NCI-H345 treated with DMSO at 0.1 percent for 48 hours (cell line): ENCODE data around the gene FNBP1L.
A peak's percentile ranks its signal among the peaks of the same experiment; 100 is the strongest.
"Not testable (repeated sequence)": the region's sequence is repeated elsewhere in the genome, so short reads cannot be mapped to it uniquely, and the experiment has no call there.

Experiments
- DNase-seq: peaks from one replicate; lab custom pipeline; 2025; ENCODE audit not compliant: unreplicated experiment; lab: John Stamatoyannopoulos, UW

Gene FNBP1L

DNA sequence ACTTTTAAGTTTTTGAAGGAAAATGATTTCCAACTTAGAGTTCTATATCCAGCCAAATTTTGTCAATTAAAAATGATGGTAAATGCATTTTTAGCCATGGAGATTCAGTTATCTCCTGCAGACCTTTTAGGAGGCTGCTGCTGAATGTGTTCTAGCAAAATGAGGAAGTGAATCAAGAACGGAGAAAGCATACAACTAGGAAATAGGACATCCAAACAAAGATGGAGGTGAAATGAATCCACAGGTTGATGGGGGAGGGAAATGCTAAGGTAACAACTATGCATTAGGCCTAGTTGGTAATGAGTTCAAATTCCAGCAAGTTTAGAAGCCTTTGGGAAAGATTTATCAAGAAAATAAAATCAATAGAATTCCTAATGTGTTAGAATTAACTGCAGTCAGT lies 80.5 kb downstream of the FNBP1L start:
- no peak for DNase-seq

DNA sequence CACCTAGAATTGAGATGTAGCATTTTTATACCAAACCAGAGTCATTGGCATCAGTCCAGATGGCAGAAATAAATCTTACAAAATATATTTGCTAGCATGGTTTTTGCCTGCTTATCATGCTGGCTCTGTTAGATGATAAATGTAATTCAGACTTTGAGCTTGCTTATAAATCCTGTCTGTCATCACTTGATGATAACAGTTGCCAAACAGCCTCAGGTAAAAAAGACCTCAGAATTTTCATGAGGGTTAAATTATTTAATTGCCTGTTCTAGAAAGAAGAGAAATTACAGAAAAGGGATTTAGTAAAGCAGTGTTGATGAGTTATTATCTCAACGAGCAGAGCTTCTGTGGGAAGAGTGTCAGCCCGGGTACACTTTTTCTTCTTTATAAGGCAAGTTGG lies 83.3 kb downstream of the FNBP1L start:
- DNase-seq: no peak

- no peak for DNase-seq
Measured at GRCh38 chr1:93532780-93533378, 85.0 kb downstream of the FNBP1L start.

DNA sequence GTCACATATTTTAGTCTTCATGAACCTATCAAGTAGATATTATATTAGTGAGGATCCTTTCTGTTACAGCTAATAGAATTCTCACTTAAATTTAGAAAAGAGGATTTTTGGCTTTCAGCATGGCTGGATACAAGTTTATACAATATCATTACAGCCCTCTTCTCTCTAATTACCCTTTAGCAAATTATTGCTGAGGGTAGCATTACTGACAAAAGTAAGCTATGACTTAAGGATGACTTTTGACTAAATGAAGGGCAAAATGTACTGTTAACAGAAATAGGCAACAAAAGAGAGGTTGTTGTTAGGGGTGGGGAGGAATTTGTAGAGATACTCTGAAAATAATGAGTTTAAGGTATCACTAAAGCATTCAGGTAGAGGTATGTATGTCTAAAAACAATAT lies 85.8 kb downstream of the FNBP1L start:
- no peak for DNase-seq

GRCh38 chr1:93537396-93537795 lies 89.5 kb downstream of the FNBP1L start:
- no peak for DNase-seq

DNA sequence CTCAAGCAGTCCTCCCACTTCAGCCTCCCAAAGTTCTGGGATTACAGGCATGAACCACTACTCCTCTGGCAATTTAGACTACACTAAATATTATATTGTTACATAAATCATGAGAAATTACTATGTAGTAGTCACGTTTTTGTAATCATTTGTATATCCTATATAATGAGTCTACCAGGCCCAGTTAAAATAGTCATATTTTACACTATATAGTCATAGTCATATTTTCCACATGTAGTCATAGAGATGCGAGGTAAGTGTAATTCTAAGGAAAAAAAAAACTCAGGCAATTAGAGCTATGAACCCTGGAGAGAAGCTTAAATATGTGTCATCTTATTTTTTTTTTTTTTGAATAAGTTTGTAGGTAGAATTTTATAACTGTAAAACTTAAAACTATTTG lies 90.0 kb downstream of the FNBP1L start:
- DNase-seq: no peak

GRCh38 chr1:93541045-93541444 lies 93.1 kb downstream of the FNBP1L start:
- no peak for DNase-seq

DNA sequence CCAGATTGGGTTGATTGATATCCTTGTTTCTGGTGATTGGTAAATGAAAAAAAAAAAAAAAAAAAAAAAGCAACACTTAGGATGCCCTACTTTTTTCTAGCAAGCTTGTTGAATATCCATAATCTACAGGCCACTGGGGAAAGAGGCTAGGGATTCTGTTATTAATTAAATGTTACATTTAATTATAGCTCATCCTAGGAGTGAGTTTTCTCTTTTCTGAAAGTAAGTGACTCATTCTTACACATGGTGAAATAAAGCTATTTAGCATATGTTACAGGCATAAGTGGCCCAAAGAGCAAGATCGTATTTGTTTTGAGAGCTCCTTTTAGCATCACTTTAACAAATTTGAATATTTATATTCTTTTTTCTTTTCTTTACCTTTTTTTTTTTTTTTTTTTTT lies 94.5 kb downstream of the FNBP1L start:
- no peak for DNase-seq

GRCh38 chr1:93546162-93546863 lies 98.4 kb downstream of the FNBP1L start:
- DNase-seq: no peak

GRCh38 chr1:93549131-93549530 lies 101.2 kb downstream of the FNBP1L start:
- no peak for DNase-seq

DNA sequence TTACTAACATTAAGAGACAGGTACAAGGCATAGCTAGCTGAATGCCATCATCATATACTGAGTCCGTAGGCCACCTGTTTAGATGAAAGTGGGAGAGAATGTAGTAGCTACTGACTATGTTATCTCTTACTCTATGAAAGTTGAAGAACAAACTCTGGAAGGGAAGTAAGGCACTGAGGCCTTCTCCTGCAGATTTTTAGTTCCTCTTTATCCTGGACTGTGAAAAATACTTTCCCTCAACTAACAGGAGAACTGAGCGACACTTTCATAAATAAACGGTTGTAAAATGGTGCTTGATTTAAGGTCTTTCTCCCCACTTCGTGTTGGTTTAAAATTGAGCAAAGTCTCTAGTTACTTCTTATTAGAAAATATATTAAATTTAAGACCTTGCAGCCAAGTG lies 101.9 kb downstream of the FNBP1L start:
- no peak for DNase-seq

GRCh38 chr1:93552741-93553455 lies 105.0 kb downstream of the FNBP1L start:
- no peak for DNase-seq

GRCh38 chr1:93553886-93554490 lies 106.1 kb downstream of the FNBP1L start:
- not testable (repeated sequence) for DNase-seq

DNA sequence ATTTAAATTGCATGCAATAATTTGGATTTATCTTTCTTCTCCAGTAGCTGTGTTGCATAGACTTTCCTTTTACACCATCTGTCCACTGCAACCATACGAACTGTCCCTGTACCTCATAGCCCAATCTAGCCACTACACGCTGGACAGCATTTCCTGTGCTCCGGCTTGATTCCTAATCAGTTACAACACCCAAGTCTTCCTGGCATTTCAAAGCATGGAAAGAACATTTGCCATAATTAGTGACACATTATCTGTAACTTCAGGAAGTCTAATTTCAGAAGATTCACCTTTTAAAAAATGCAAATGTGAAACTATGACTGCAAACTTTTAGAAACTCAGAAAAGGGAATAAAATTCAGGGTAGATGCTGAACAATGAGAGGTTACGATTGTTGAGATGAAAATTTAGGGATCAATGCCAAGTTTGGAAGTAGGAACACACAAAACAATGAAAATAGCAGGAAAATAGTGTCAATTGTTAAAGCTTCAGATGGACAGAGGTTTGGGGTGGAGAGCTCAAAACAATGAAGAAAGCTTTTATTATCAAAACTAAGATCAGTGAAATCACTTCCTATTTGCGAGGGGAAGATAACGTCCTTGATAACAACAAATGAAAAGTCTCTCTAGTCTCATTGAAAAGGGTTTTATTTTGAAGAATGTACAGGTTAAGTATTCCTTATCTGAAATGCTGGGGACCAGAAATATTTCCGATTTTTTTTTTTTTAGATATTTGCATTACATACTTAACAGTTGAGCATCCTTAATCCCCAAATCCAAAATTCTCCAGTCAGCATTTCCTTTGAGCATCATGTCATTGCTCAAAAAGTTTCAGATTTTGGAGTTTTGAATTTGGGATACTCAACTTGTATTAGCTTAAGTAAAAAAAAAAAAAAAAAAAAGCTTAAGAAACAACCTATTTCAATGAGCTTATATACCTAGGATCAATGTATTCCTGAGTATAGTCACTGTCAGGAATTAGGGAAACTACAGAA lies 107.3 kb downstream of the FNBP1L start:
- DNase-seq: no peak

DNA sequence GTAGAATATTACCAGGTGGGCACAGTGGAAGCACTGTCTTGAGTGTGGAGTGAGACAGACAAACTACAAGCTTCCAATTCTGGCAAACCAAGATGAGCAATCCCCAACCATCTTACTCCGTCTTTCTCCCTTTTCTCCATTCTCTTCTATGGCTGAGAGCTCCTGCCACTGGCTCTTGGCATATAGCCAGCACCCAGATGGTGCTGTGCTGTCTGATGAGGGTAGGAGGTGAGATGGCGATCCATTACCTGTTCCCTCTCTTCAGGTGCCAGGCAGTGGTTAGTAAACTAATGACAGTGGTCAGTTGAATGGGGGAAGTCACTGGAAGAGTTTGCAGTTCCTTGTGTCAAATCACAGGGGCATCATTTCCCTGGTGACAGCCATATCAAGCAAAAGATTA lies 108.4 kb downstream of the FNBP1L start:
- peak; percentile 13 for DNase-seq

DNA sequence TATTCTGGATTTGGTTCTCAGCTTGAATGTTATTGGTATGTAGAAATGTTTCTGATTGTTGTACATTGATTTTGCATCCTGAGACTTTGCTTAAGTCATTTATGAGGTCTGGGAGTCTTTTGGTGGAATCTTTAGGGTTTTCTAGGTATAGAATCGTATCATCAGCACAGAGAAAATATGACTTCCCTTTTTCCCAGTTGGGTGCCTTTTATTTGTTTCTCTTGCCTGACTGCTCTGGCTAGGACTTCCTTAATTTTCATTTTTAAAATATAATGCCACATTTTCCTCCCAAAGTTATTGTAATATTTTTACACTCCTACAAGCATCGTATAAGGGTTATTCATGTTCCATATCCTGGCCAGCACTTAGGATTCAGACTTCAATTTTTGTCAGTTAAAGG lies 111.1 kb downstream of the FNBP1L start:
- DNase-seq: no peak

GRCh38 chr1:93559695-93560094 lies 111.8 kb downstream of the FNBP1L start:
- DNase-seq: no peak

DNA sequence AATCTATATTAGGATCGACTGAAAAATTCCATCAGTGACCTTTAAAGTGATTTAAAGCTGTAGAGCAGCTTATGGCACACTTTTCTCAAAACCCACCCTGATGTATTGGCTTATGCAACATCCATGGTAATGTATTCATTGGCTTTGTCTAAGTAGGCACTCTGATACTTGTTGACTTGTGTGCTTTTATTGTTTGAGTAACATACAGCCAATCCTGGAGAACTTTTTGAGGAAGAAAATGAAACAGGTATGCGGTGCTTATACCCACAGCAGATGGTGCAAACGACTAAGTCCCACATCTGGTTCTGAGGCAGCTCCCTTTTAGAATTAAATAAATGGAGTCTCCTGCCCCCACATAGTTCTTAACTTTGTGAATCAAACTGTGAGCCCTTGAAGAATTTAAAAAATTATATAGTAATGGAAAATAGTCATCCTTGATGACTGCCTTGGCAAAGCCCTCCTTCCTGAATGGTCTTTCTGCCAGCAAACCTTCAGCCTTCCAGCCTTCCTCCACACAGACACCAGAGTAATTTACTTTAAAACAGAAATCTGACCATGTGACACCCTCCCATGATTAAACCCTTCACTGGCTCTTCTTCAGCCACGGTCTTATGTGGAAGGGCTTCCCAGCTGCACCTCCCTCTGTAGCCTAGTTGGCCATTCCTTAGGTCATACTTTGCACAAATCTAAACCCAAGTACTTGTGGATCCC lies 117.7 kb downstream of the FNBP1L start:
- no peak for DNase-seq

DNA sequence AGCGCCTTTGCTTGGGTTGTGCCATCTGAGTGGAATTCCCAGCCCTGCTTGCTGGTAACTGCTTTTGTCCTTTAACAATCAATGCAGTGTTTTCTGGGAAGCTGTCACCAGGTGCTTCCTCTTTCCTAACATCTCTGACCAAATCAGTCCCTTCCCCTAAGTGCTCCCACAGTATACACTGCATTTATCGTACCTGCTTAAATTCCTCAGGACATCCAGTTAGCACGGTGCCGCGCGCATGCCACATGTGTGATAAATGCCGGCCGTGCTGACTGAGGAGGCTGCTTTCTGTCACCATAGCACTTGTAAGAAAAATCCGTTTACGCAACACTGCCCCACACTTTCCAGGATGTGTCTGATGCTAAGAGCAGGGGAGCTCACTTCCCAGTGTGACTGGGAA lies 118.3 kb downstream of the FNBP1L start:
- no peak for DNase-seq

DNA sequence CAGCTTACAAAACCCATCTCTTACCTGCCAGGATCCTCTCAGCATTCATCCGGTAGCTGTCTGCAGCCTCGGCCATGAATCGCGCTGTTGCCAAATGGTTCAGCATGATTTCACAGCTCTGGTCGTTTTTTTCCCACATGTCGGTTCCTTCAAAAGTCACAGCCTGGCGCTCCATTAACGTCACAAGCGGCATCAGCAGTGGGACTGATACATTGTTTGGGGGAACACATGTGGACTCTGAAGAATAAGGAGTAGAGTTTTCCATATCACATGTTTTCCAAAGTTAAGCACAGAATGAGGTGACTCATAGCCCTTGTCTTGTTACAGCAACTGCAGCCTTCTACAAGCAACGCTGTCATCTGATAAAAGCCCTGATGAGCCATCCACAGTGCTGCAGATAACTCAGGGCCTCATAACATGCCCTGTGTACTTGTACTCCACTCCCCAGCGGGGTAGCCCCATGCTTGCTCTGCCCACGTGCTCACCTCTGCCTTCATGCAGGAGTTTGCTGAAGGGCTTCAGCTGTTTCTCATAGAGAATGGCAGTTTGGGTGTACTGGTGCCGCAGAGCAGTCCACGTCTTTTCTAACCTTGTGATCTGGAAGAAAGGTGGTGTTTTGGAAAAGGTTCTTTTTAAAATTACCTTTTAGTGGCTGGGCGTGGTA lies 119.5 kb downstream of the FNBP1L start:
- no peak for DNase-seq
